ENCODE data around the gene HAGHL.

DNA sequence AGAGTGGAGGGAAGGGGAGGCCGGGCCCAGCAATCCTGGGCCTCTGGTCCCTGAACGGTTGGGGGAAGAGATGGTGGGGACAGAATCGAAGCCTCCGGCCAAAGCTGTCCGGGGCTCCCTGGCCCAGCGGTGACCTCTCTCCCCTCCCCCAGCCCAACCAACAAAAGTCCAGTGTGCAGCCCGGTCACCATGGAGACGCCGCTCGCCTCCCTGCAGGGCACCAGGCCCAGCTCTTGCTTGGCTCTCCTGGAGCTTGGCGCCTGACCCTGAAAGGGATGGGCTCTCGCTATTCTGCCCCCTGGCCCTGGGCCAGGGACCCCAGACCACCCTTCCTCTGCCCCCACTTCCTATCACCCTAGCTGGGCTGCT, 10.7 kb upstream of the HAGHL start:
- TF ChIP-seq, protein P1, sequence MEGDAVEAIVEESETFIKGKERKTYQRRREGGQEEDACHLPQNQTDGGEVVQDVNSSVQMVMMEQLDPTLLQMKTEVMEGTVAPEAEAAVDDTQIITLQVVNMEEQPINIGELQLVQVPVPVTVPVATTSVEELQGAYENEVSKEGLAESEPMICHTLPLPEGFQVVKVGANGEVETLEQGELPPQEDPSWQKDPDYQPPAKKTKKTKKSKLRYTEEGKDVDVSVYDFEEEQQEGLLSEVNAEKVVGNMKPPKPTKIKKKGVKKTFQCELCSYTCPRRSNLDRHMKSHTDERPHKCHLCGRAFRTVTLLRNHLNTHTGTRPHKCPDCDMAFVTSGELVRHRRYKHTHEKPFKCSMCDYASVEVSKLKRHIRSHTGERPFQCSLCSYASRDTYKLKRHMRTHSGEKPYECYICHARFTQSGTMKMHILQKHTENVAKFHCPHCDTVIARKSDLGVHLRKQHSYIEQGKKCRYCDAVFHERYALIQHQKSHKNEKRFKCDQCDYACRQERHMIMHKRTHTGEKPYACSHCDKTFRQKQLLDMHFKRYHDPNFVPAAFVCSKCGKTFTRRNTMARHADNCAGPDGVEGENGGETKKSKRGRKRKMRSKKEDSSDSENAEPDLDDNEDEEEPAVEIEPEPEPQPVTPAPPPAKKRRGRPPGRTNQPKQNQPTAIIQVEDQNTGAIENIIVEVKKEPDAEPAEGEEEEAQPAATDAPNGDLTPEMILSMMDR (IDR thresholded peaks at IDR 0.05): no peak
- TF ChIP-seq POLR2A (IDR thresholded peaks at IDR 0.05): no peak

Measured in uterus (tissue), 2 donors.